Duodenal mucosa (tissue), 2 donors: Measurements from ENCODE around the gene KCTD11.
"Not testable (repeated sequence)": the region's sequence is repeated elsewhere in the genome, so short reads cannot be mapped to it uniquely, and the experiment has no call there.

Experiments
- H3K27ac ChIP-seq: one replicate; pipeline ENCODE4 v1.7.0; 2013; ENCODE audit warnings: low read depth, low read length
- H3K27me3 ChIP-seq, 2 donors: one replicate each; pipeline ENCODE4 v1.7.0; 2013; ENCODE audit warnings: low read length in 2 of 2, control low read depth in 1 of 2; ENCODE audit not compliant: insufficient read depth in 2 of 2, control insufficient read depth in 1 of 2
- H3K36me3 ChIP-seq, 2 donors: one replicate each; pipeline ENCODE4 v1.7.0; 2013; ENCODE audit warnings: low read length in 2 of 2, control low read depth in 1 of 2; ENCODE audit not compliant: insufficient read depth in 2 of 2, control insufficient read depth in 1 of 2
- H3K4me1 ChIP-seq, 2 donors: one replicate each; pipeline ENCODE4 v1.7.0; 2013; ENCODE audit warnings: low read length in 2 of 2, control low read depth in 1 of 2; ENCODE audit not compliant: insufficient read depth in 2 of 2, control insufficient read depth in 1 of 2
- H3K4me3 ChIP-seq, 2 donors: one replicate each; pipeline ENCODE4 v1.7.0; 2013; ENCODE audit warnings: low read length in 2 of 2, low read depth in 1 of 2
- H3K9ac ChIP-seq, 2 donors: one replicate each; pipeline ENCODE4 v1.7.0; 2013; ENCODE audit warnings: low read length in 2 of 2, low read depth in 1 of 2
- H3K9me3 ChIP-seq, 2 donors: one replicate each; pipeline ENCODE4 v1.7.0; 2013; ENCODE audit warnings: low read length in 2 of 2, control low read depth in 1 of 2; ENCODE audit not compliant: control insufficient read depth in 1 of 2

Gene KCTD11

GRCh38 chr17:7356072-7356549 lies 4.1 kb downstream of the KCTD11 start:
- Histone ChIP-seq H3K27me3 (no peaks in the 10 kb centered on the region), H3K36me3 (no peaks in the 10 kb centered on the region), H3K4me1 (peaks cover 11 to 22% of the 10 kb centered on the region in 2 donors), H3K4me3 (no peak overlapping the region), H3K27ac (no peak overlapping the region), H3K9ac (no peak overlapping the region), H3K9me3 (no peaks in the 10 kb centered on the region)

- Histone ChIP-seq H3K9me3 (no peaks in the 10 kb centered on the region), H3K4me3 (no peak overlapping the region), H3K9ac (no peak overlapping the region), H3K27ac (no peak overlapping the region), H3K27me3 (no peaks in the 10 kb centered on the region), H3K36me3 (no peaks in the 10 kb centered on the region), H3K4me1 (peaks cover 11 to 21% of the 10 kb centered on the region in 2 donors)
These were observed 4.8 kb downstream of the KCTD11 start for GRCh38 chr17:7356756-7357155.

GRCh38 chr17:7357381-7357780 lies 5.4 kb downstream of the KCTD11 start:
- Histone ChIP-seq H3K4me3 (no peak overlapping the region), H3K27me3 (no peaks in the 10 kb centered on the region), H3K27ac (no peak overlapping the region), H3K9me3 (no peaks in the 10 kb centered on the region), H3K36me3 (no peaks in the 10 kb centered on the region), H3K9ac (no peak overlapping the region), H3K4me1 (peaks cover 10 to 18% of the 10 kb centered on the region in 2 donors)

GRCh38 chr17:7361906-7362305 lies 9.9 kb downstream of the KCTD11 start:
- Histone ChIP-seq H3K9ac (no peak overlapping the region), H3K27me3 (no peaks in the 10 kb centered on the region), H3K27ac (no peak overlapping the region), H3K4me3 (no peak overlapping the region), H3K4me1 (no peaks in the 10 kb centered on the region), H3K36me3 (no peaks in the 10 kb centered on the region), H3K9me3 (no peaks in the 10 kb centered on the region)

GRCh38 chr17:7363311-7363710 lies 11.3 kb downstream of the KCTD11 start:
- Histone ChIP-seq H3K27me3 (no peaks in the 10 kb centered on the region), H3K4me1 (no peaks in the 10 kb centered on the region), H3K9me3 (no peaks in the 10 kb centered on the region), H3K36me3 (no peaks in the 10 kb centered on the region), H3K27ac (no peak overlapping the region), H3K4me3 (no peak overlapping the region), H3K9ac (no peak overlapping the region)

- H3K27me3 ChIP-seq, H3K9me3 ChIP-seq: not testable (repeated sequence)
These were observed 14.0 kb downstream of the KCTD11 start for GRCh38 chr17:7365963-7366362.

GRCh38 chr17:7367083-7367482 lies 15.1 kb downstream of the KCTD11 start:
- H3K9me3 ChIP-seq: no peaks in the 10 kb centered on the region
- H3K27me3 ChIP-seq: no peaks in the 10 kb centered on the region
- no peaks in the 10 kb centered on the region for H3K4me1 ChIP-seq
- no peaks in the 10 kb centered on the region for H3K36me3 ChIP-seq
- H3K4me3 ChIP-seq: no peak overlapping the region
- no peak overlapping the region for H3K27ac ChIP-seq
- H3K9ac ChIP-seq: no peak overlapping the region

More at GRCh38 chr17:7365963-7366362, 14.0 kb downstream of the KCTD11 start:
- H3K4me1 ChIP-seq, H3K36me3 ChIP-seq, H3K4me3 ChIP-seq, H3K9ac ChIP-seq, H3K27ac ChIP-seq: not testable (repeated sequence)

GRCh38 chr17:7367918-7368598 lies 16.1 kb downstream of the KCTD11 start:
- Histone ChIP-seq H3K9ac (no peak overlapping the region), H3K27me3 (no peaks in the 10 kb centered on the region), H3K27ac (no peak overlapping the region), H3K4me3 (no peak overlapping the region), H3K36me3 (no peaks in the 10 kb centered on the region), H3K4me1 (no peaks in the 10 kb centered on the region), H3K9me3 (no peaks in the 10 kb centered on the region)

- not testable (repeated sequence) for H3K4me3 ChIP-seq, H3K9me3 ChIP-seq, H3K9ac ChIP-seq, H3K27me3 ChIP-seq, H3K4me1 ChIP-seq, H3K36me3 ChIP-seq, H3K27ac ChIP-seq
These were observed 16.6 kb downstream of the KCTD11 start for GRCh38 chr17:7368599-7368994.

- Histone ChIP-seq H3K4me3 (no peak overlapping the region), H3K36me3 (no peaks in the 10 kb centered on the region)
These were observed 17.9 kb downstream of the KCTD11 start for GRCh38 chr17:7369825-7370224.

More at GRCh38 chr17:7369825-7370224, 17.9 kb downstream of the KCTD11 start:
- no peaks in the 10 kb centered on the region for H3K4me1 ChIP-seq
- no peaks in the 10 kb centered on the region for H3K9me3 ChIP-seq
- H3K27ac ChIP-seq: no peak overlapping the region
- H3K9ac ChIP-seq: no peak overlapping the region
- no peaks in the 10 kb centered on the region for H3K27me3 ChIP-seq
